HEK293 (cell line): ENCODE data around the gene LY86.
A peak's percentile ranks its signal among the peaks of the same experiment; 100 is the strongest.

ENCODE experiments used
- BCL11A ChIP-seq: fragments of 450-650 bp; formaldehyde crosslinking; IDR thresholded peaks from 2 replicates; pipeline ENCODE4 v1.5.1; 2016; ENCODE audit warnings: low read depth, missing biosample characterization, missing genetic modification characterization
- FEZF1 ChIP-seq: fragments of 450-650 bp; formaldehyde crosslinking; IDR thresholded peaks from 2 replicates; pipeline ENCODE4 v1.5.1; 2016; ENCODE audit warnings: missing biosample characterization, missing genetic modification characterization
- GLIS1 ChIP-seq: fragments of 450-650 bp; formaldehyde crosslinking; IDR thresholded peaks from 2 replicates; pipeline ENCODE4 v1.5.1; 2016; ENCODE audit warnings: missing biosample characterization, missing genetic modification characterization
- HOXD13 ChIP-seq: sonication (generic); formaldehyde crosslinking; IDR thresholded peaks from 2 replicates; pipeline ENCODE4 v1.8.0; 2022; ENCODE audit warnings: missing genetic modification reagents, borderline replicate concordance
- KLF1 ChIP-seq: fragments of 450-650 bp; formaldehyde crosslinking; IDR thresholded peaks from 2 replicates; pipeline ENCODE4 v1.5.1; 2016; ENCODE audit warnings: missing biosample characterization, missing genetic modification characterization
- KLF10 ChIP-seq: fragments of 450-650 bp; IDR thresholded peaks from 2 replicates; pipeline ENCODE4 v1.5.1; 2018; ENCODE audit warnings: missing biosample characterization, mild to moderate bottlenecking, missing genetic modification characterization
- KLF8 ChIP-seq: fragments of 450-650 bp; formaldehyde crosslinking; IDR thresholded peaks from 2 replicates; pipeline ENCODE4 v1.5.1; 2016; ENCODE audit warnings: missing biosample characterization, missing genetic modification characterization
- PATZ1 ChIP-seq: fragments of 450-650 bp; formaldehyde crosslinking; IDR thresholded peaks from 2 replicates; pipeline ENCODE4 v1.5.1; 2016; ENCODE audit warnings: missing biosample characterization, missing genetic modification characterization
- REPIN1 ChIP-seq: fragments of 450-650 bp; formaldehyde crosslinking; IDR thresholded peaks from 2 replicates; pipeline ENCODE4 v1.5.1; 2017; ENCODE audit warnings: missing biosample characterization, missing genetic modification characterization, low read depth
- SP3 ChIP-seq: fragments of 450-650 bp; formaldehyde crosslinking; IDR thresholded peaks from 2 replicates; pipeline ENCODE4 v1.5.1; 2016; ENCODE audit warnings: missing biosample characterization, missing genetic modification characterization
- TSHZ1 ChIP-seq: fragments of 450-650 bp; formaldehyde crosslinking; IDR thresholded peaks from 2 replicates; pipeline ENCODE4 v1.5.1; 2016; ENCODE audit warnings: missing biosample characterization, missing genetic modification characterization, borderline replicate concordance
- ZNF132 ChIP-seq: fragments of 450-650 bp; formaldehyde crosslinking; IDR thresholded peaks from 2 replicates; pipeline ENCODE4 v1.5.1; 2017; ENCODE audit warnings: missing biosample characterization, missing genetic modification characterization, borderline replicate concordance
- ZNF169 ChIP-seq: fragments of 450-650 bp; formaldehyde crosslinking; IDR thresholded peaks from 2 replicates; pipeline ENCODE4 v1.5.1; 2016; ENCODE audit warnings: missing biosample characterization, missing genetic modification characterization
- ZNF24 ChIP-seq: fragments of 450-650 bp; formaldehyde crosslinking; IDR thresholded peaks from 2 replicates; pipeline ENCODE4 v1.5.1; 2016; ENCODE audit warnings: missing biosample characterization, missing genetic modification characterization
- ZNF274 ChIP-seq, 2 experiments: fragments of 200-500 bp in 1 of 2; fragments of 450-650 bp in 1 of 2; sonication (Bioruptor generic) in 1 of 2; formaldehyde crosslinking in 1 of 2; IDR thresholded peaks; 2 replicates each; pipeline versions ENCODE4 v1.5.1 to v1.6.1; 2014 to 2016; ENCODE audit warnings: borderline replicate concordance in 1 of 2, inconsistent platforms in 1 of 2, low read length in 1 of 2, missing biosample characterization in 1 of 2, missing genetic modification characterization in 1 of 2
- ZNF324 ChIP-seq: fragments of 450-650 bp; formaldehyde crosslinking; IDR thresholded peaks from 2 replicates; pipeline ENCODE4 v1.5.1; 2016; ENCODE audit warnings: missing biosample characterization, missing genetic modification characterization
- ZNF391 ChIP-seq: fragments of 450-650 bp; formaldehyde crosslinking; IDR thresholded peaks from 2 replicates; pipeline ENCODE4 v1.5.1; 2016; ENCODE audit warnings: low read depth, missing biosample characterization, missing genetic modification characterization, borderline replicate concordance
- ZNF394 ChIP-seq: fragments of 450-650 bp; formaldehyde crosslinking; IDR thresholded peaks from 2 replicates; pipeline ENCODE4 v1.5.1; 2016; ENCODE audit warnings: missing biosample characterization, missing genetic modification characterization, mild to moderate bottlenecking, moderate library complexity, borderline replicate concordance
- ZNF398 ChIP-seq: fragments of 450-650 bp; formaldehyde crosslinking; IDR thresholded peaks from 2 replicates; pipeline ENCODE4 v1.5.1; 2017; ENCODE audit warnings: missing biosample characterization, missing genetic modification characterization
- ZNF621 ChIP-seq: fragments of 450-650 bp; formaldehyde crosslinking; IDR thresholded peaks from 2 replicates; pipeline ENCODE4 v1.5.1; 2017; ENCODE audit warnings: missing biosample characterization, missing genetic modification characterization
- ZNF624 ChIP-seq: fragments of 450-650 bp; formaldehyde crosslinking; IDR thresholded peaks from 2 replicates; pipeline ENCODE4 v1.5.1; 2017; ENCODE audit warnings: missing biosample characterization, missing genetic modification characterization
- ZNF658 ChIP-seq: fragments of 450-650 bp; formaldehyde crosslinking; IDR thresholded peaks from 2 replicates; pipeline ENCODE4; 2016; ENCODE audit warnings: missing biosample characterization, missing genetic modification characterization
- TF ChIP-seq, protein P1 (sequence below): fragments of 450-650 bp; formaldehyde crosslinking; IDR thresholded peaks from 2 replicates; pipeline ENCODE4 v1.5.1; 2016; ENCODE audit warnings: missing biosample characterization, missing genetic modification characterization, low read depth

Gene LY86

DNA sequence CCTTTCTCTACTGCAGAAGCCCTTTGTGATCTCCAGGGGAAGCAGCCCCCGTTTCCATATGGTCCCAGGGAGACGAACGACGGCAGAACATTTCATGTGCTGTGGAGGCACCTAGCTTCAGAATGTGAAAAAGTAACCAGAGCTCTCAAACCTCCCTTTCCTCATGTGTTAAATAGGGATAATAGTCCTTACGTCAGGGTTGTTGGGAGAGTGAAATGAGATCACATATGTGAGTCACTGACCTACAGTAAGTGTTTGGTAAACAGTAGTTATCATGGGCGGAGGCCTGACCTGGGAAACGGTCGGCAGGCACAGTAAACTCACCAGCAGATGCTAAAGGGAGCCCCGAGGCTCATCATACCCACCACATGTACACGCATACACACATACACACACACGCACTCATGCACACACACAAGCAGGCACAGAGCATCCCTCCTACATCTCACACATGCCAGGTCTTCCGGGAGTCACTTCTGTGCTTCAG lies 89.7 kb downstream of the LY86 start (continued):
- no peak for TF ChIP-seq REPIN1
- TF ChIP-seq ZNF624 (tag by site-specific recombination), result no peak
- no peak for TF ChIP-seq ZNF274 (IDR thresholded peaks at IDR 0.05; ENCODE audit: low read length)
- TF ChIP-seq ZNF274 (tag by site-specific recombination; IDR thresholded peaks at IDR 0.05; ENCODE audit: borderline replicate concordance), result no peak
- no peak for TF ChIP-seq ZNF132 (tag by site-specific recombination)
- TF ChIP-seq ZNF324, result 0 out of 2 replicates have a peak, but pooled peaks have one; percentile 86
- TF ChIP-seq KLF10 (tag by site-specific recombination), result no peak
- no peak for TF ChIP-seq ZNF621
- TF ChIP-seq ZNF24, result peak; percentile 80; the same call in 1 of the 2 replicates
- TF ChIP-seq KLF8 (tag by site-specific recombination), result peak; percentile 80
- TF ChIP-seq HOXD13 (CRISPR knock-in tag), result no peak
- TF ChIP-seq BCL11A (tag by site-specific recombination), result peak; percentile 35; the same call in 1 of the 2 replicates
- peak; percentile 48; the same call in 1 of the 2 replicates for TF ChIP-seq ZNF394 (tag by site-specific recombination)
- peak; percentile 79 for TF ChIP-seq ZNF398 (tag by site-specific recombination)
- no peak for TF ChIP-seq ZNF391 (tag by site-specific recombination)
- TF ChIP-seq SP3 (tag by site-specific recombination), result peak; percentile 29; the same call in 1 of the 2 replicates
- TF ChIP-seq KLF1 (tag by site-specific recombination), result peak; percentile 92
- TF ChIP-seq ZNF169 (tag by site-specific recombination), result no peak
- peak; percentile 22; the same call in 1 of the 2 replicates for TF ChIP-seq GLIS1
- TF ChIP-seq ZNF658 (tag by site-specific recombination), result no peak
- TF ChIP-seq FEZF1 (tag by site-specific recombination), result no peak
- TF ChIP-seq, protein P1, sequence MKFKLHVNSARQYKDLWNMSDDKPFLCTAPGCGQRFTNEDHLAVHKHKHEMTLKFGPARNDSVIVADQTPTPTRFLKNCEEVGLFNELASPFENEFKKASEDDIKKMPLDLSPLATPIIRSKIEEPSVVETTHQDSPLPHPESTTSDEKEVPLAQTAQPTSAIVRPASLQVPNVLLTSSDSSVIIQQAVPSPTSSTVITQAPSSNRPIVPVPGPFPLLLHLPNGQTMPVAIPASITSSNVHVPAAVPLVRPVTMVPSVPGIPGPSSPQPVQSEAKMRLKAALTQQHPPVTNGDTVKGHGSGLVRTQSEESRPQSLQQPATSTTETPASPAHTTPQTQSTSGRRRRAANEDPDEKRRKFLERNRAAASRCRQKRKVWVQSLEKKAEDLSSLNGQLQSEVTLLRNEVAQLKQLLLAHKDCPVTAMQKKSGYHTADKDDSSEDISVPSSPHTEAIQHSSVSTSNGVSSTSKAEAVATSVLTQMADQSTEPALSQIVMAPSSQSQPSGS (tag by site-specific recombination), result peak; percentile 92
- peak; percentile 70; the same call in 1 of the 2 replicates for TF ChIP-seq TSHZ1
- TF ChIP-seq PATZ1, result peak; percentile 54; the same call in 1 of the 2 replicates
